ENCODE results near the gene CSH2. TPM values are rescaled to one million over a fixed set of nuclear protein-coding genes. Genes with fewer than 3 reads are reported as not detected.
"Not testable (repeated sequence)": the region's sequence is repeated elsewhere in the genome, so short reads cannot be mapped to it uniquely, and the experiment has no call there.

Gene CSH2
- total and polyA plus RNA-seq, 2 of the 8 experiments (the other 6 are each of a cell fraction or from before 2014, with no cell fraction given), result 0.43 TPM; not detected in 1

- H3K79me1 ChIP-seq (ENCODE audit: low read depth, low read length); H3K9ac ChIP-seq (replicated peaks in 1 of 4; ENCODE audit: extremely low read depth in 1 of 4, low read depth in 3 of 4, low read length in 3 of 4); H3K36me3 ChIP-seq (ENCODE audit: control insufficient read depth in 2 of 4, insufficient read depth in 4 of 4, low read length in 3 of 4); H3K14ac ChIP-seq (ENCODE audit: insufficient read length); H3K27me3 ChIP-seq (replicated peaks in 1 of 4; ENCODE audit: control insufficient read depth in 3 of 4, extremely low read depth in 1 of 4, insufficient read depth in 3 of 4, low read length in 3 of 4); H4K8ac ChIP-seq (ENCODE audit: extremely low read depth, insufficient read depth, low read length); H3K56ac ChIP-seq (replicated peaks; ENCODE audit: insufficient read length, low read depth, low read length); H3K4ac ChIP-seq (replicated peaks; ENCODE audit: insufficient read length, low read depth, low read length); H3K4me3 ChIP-seq (ENCODE audit: extremely low read depth in 1 of 4, insufficient read depth in 2 of 4, low read depth in 3 of 4, low read length in 4 of 4); H3K4me1 ChIP-seq (replicated peaks in 1 of 4; ENCODE audit: control insufficient read depth in 3 of 4, insufficient read depth in 4 of 4, low read length in 3 of 4); H3K9me3 ChIP-seq (ENCODE audit: insufficient read depth in 2 of 2, low read depth in 1 of 2, low read length in 1 of 2); H2BK15ac ChIP-seq (ENCODE audit: low read length); DNase-seq (ENCODE audit: low read depth in 1 of 2, low spot score in 2 of 2); H2AFZ ChIP-seq (ENCODE audit: low read length); H2AK5ac ChIP-seq (ENCODE audit: low read depth, low read length); H2BK5ac ChIP-seq (ENCODE audit: low read depth, low read length); H4K5ac ChIP-seq (ENCODE audit: insufficient read length, low read depth, low read length); H4K20me1 ChIP-seq (replicated peaks in 1 of 2; ENCODE audit: control insufficient read depth in 1 of 2, insufficient read depth in 2 of 2, low read length in 2 of 2); H3K79me2 ChIP-seq (ENCODE audit: control insufficient read depth in 1 of 2, insufficient read depth in 2 of 2, low read length in 2 of 2); H2BK20ac ChIP-seq (ENCODE audit: low read length); POLR2A ChIA-PET (ENCODE audit: partially characterized antibody); H3K23me2 ChIP-seq (ENCODE audit: low read depth, low read length); H4K91ac ChIP-seq (replicated peaks; ENCODE audit: insufficient read length, low read length); H3K23ac ChIP-seq (ENCODE audit: insufficient read length); H2BK12ac ChIP-seq (ENCODE audit: low read depth, low read length); FAIRE-seq; H3K18ac ChIP-seq (ENCODE audit: extremely low read depth, low read length); H3K4me2 ChIP-seq (ENCODE audit: insufficient read depth in 1 of 2, low read depth in 2 of 2, low read length in 2 of 2); H2BK120ac ChIP-seq (replicated peaks; ENCODE audit: low read depth, low read length); H3K27ac ChIP-seq (ENCODE audit: low read depth, low read length): not testable (repeated sequence)
- 92% methylated on average over 11 of the region's 15 CpGs; no CpG with 5 or more reads in 1 of the 2 experiments for WGBS, 2 experiments (ENCODE audit: extremely low coverage in 1 of 2, insufficient coverage in 1 of 2, insufficient read length in 1 of 2, insufficient replicate concordance in 2 of 2, low coverage in 1 of 2, low lambda C conversion rate in 2 of 2, missing lambda C conversion rate in 1 of 2)
- CTCF ChIA-PET (ENCODE audit: partially characterized antibody), result interaction anchor here (3.8 kb wide), 1 partner anchor 12 kb away, joined by 24 read pairs; no protein-coding TSS in a partner anchor
These were observed 1.7 kb downstream of the CSH2 start for GRCh38 chr17:63871646-63872365.

DNA sequence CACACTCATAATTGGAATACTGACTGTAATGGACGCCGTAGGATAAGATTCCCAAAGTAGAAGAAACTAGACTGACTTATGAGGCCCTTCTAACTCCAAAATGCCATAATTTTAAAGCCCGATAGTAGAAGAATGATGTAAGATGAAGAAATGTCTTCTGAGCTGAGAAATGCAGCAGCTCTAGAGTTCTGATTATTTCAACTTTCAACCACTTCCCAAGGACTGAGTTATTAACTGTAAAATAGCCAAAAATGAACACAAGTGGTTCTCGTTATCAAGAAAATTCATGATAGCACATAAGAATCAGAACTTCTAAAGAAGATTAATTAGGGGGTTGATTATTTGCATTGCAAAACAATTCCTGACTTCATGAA, 3.2 kb downstream of the CSH2 start:
- H2BK12ac ChIP-seq (ENCODE audit: low read depth, low read length); H2BK15ac ChIP-seq (ENCODE audit: low read length); H3K23ac ChIP-seq (ENCODE audit: insufficient read length); H3K4ac ChIP-seq (replicated peaks; ENCODE audit: insufficient read length, low read depth, low read length); H3K4me1 ChIP-seq (replicated peaks in 1 of 4; ENCODE audit: control insufficient read depth in 3 of 4, insufficient read depth in 4 of 4, low read length in 3 of 4); H3K27me3 ChIP-seq (replicated peaks in 1 of 4; ENCODE audit: control insufficient read depth in 3 of 4, extremely low read depth in 1 of 4, insufficient read depth in 3 of 4, low read length in 3 of 4); H2AFZ ChIP-seq (ENCODE audit: low read length); H2BK20ac ChIP-seq (ENCODE audit: low read length); H4K5ac ChIP-seq (ENCODE audit: insufficient read length, low read depth, low read length); H3K79me2 ChIP-seq (ENCODE audit: control insufficient read depth in 1 of 2, insufficient read depth in 2 of 2, low read length in 2 of 2); H4K91ac ChIP-seq (replicated peaks; ENCODE audit: insufficient read length, low read length); FAIRE-seq; H3K23me2 ChIP-seq (ENCODE audit: low read depth, low read length); H3K36me3 ChIP-seq (ENCODE audit: control insufficient read depth in 2 of 4, insufficient read depth in 4 of 4, low read length in 3 of 4); H4K20me1 ChIP-seq (replicated peaks in 1 of 2; ENCODE audit: control insufficient read depth in 1 of 2, insufficient read depth in 2 of 2, low read length in 2 of 2); H3K79me1 ChIP-seq (ENCODE audit: low read depth, low read length); H3K4me2 ChIP-seq (ENCODE audit: insufficient read depth in 1 of 2, low read depth in 2 of 2, low read length in 2 of 2); H2BK5ac ChIP-seq (ENCODE audit: low read depth, low read length); DNase-seq (ENCODE audit: low read depth in 1 of 2, low spot score in 2 of 2); H3K14ac ChIP-seq (ENCODE audit: insufficient read length); H4K8ac ChIP-seq (ENCODE audit: extremely low read depth, insufficient read depth, low read length); H3K18ac ChIP-seq (ENCODE audit: extremely low read depth, low read length); H2AK5ac ChIP-seq (ENCODE audit: low read depth, low read length); H2BK120ac ChIP-seq (replicated peaks; ENCODE audit: low read depth, low read length); H3K4me3 ChIP-seq (ENCODE audit: extremely low read depth in 1 of 4, insufficient read depth in 2 of 4, low read depth in 3 of 4, low read length in 4 of 4); H3K27ac ChIP-seq (ENCODE audit: low read depth, low read length); H3K56ac ChIP-seq (replicated peaks; ENCODE audit: insufficient read length, low read depth, low read length); H3K9ac ChIP-seq (replicated peaks in 1 of 4; ENCODE audit: extremely low read depth in 1 of 4, low read depth in 3 of 4, low read length in 3 of 4); H3K9me3 ChIP-seq (ENCODE audit: insufficient read depth in 2 of 2, low read depth in 1 of 2, low read length in 1 of 2): not testable (repeated sequence)
- CTCF ChIA-PET (ENCODE audit: partially characterized antibody), result interaction anchor here (0.7 to 8.0 kb wide), 9 partner anchors 9 to 156 kb away, joined by 3 to 66 read pairs (median 4); partner anchors contain the start of gene GH2
- POLR2A ChIA-PET (ENCODE audit: partially characterized antibody), result interaction anchor here (0.8 kb wide), 1 partner anchor 11 kb away, joined by 3 read pairs; no protein-coding TSS in a partner anchor
- WGBS, 2 experiments (ENCODE audit: extremely low coverage in 1 of 2, insufficient coverage in 1 of 2, insufficient read length in 1 of 2, insufficient replicate concordance in 2 of 2, low coverage in 1 of 2, low lambda C conversion rate in 2 of 2, missing lambda C conversion rate in 1 of 2), result 88% methylated on average over 4 of the region's 4 CpGs; no CpG with 5 or more reads in 1 of the 2 experiments

All from H1 (cell line).